NCI-H2171 treated with DMSO at 0.1 percent for 48 hours (cell line): ENCODE results near the gene CNOT4.
"Not testable (repeated sequence)": the region's sequence is repeated elsewhere in the genome, so short reads cannot be mapped to it uniquely, and the experiment has no call there.

Experiments
- DNase-seq: peaks from one replicate; lab custom pipeline; 2025; lab: John Stamatoyannopoulos, UW

The CNOT4 gene

DNA sequence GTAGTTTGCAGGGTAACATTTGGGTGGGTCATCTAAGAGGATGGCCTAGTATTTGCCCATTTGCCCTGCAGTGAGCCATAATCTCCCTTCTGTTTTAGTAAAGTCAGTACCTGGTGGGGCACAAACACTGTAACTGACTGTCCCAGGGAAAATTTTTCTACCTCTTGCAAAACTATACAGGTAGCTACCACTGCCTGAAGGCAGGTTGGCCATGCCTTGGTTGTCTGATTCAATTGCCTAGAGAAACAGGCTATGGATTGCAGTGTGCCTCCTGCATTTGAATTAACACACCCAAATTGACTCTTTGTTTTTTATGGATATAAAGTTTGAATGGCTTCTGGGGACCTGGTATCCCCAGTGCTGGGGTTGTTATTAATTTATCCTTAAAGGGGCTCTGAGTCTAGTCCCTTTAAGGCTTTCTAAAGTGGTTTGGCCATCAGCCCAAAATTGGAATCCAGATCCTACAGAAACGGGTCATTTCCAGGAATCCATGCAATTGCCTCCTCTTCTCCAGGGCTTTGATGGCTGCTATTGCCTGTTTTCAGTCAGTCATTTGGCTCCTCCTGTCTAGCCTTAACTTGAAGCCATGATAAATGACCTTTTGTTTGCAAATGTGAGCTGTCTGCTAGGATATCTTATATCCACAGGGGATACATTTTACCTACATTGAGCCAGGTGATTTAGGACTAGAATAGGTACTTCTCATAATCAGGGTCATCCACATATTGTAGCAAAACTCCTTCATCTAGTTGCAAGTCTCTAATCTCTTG lies 187.1 kb downstream of the CNOT4 start:
- no peak for DNase-seq

DNA sequence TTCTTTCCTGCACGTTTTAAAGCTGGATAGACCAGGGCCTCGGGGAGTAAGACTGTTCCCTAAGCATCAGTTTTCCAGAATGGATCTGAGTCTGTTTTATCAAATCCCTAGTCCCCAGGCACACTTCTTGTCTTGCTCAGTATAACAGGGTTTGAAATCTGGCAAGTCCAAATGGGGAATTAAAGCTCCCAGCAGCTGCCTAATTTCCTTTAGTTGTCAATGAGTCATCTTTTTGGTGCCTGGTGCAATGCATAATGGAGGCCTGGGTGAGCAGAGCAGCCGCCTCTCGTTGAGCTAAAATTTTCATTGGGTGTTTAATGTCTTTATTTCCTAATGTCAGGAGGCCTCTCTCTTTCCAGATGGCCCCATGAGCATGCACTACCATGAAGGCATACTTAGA lies 188.3 kb downstream of the CNOT4 start:
- DNase-seq, result peak; percentile 8

DNA sequence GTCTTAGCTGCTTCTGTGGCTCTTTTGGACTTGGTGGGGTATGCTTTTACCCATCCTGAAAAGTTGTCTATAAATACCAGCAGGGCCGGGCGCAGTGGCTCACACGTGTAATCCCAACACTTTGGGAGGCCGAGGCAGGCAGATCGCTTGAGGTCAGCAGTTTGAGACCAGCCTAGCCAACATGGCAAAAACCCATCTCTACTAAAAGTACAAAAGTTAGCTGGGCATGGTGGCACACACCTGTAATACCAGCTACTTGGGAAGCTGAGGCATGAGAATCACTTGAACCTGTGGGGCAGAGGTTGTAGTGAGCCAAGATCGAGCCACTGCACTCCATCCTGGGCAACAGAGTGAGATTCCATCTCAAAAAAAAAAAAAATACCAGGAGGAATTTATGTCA lies 188.9 kb downstream of the CNOT4 start:
- DNase-seq, result not testable (repeated sequence)

DNA sequence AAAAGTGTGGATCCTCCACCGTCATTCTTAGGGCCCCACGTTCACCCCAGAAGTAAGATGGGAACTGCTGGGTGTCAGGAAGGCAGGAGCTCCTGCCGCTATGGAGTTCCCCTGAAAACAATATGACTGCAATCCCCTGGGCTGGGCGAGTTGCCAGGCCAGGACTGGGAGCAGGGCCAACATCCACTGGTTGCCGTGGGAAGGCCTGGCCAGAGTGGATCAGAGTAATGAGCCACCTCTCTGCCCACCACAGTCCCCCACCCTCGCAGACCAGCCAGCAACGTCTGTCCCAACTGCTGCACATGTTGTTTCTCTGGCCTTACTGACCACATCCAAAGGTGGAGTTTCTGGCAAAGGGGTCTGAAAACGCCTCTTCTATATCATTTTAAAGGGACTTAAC lies 189.6 kb downstream of the CNOT4 start:
- DNase-seq, result peak; percentile 13

DNA sequence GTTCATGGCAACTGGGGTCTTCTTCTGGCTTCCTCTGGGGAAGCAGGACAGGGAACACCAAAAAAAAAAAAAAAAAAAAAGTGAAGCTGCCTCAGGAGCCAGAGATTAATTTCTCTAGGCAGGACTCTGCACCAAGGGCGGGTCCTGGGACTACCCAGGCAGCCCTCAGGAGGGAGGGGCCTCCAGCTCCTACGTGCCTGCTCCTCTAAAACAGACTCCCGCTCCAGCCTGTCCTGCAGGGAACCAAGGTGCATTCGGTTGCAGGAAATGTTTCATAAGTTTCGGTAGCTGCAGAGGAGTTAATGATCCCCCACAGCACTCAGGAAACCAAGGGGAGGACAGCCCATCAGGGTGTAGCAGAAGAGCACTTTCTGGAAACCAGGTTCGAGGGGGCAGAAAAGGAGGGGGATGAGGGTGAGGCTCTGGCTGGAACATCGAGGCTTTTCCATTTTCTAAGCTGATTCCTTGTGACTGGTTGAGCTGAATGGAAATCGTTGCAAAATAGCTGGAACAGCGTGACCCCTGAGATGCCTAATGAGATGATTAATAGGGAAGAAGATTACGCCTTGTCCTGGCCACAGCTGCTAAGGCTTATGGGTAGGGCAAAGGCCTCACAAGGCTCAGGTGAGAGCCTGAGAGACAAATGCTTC lies 192.1 kb downstream of the CNOT4 start:
- no peak for DNase-seq

DNA sequence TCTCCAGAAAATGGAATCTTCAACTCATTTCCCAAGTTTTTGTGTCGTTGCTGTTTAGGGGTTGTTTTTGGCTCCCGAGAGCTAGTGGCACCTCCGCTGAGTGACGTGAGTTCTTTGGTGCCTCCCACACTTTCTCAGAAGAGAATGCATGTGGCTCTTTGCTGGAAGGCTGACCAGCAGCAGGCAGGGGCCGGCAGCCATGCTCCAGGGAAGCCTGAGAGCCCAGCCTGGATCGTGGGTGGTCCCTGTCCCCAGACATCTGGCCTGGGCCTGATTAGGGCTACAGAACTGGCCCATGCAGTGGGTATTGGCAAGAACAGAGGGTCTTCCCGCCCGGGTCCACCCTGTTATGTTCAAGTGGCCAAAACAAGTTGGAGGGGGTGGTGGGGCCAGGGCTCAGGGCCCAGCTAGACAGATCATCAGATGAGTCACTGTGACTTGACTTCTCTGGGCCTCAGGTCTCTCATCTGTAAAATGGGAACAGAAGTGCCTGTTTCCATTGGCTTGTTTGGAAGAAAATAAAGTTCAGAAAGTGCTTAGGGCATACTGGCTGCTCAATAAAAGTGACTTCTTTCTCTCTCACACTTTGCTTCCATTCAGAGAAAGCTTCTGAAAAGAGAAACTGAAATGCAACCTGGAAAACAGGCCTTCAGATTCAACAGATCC lies 193.1 kb downstream of the CNOT4 start:
- no peak for DNase-seq

DNA sequence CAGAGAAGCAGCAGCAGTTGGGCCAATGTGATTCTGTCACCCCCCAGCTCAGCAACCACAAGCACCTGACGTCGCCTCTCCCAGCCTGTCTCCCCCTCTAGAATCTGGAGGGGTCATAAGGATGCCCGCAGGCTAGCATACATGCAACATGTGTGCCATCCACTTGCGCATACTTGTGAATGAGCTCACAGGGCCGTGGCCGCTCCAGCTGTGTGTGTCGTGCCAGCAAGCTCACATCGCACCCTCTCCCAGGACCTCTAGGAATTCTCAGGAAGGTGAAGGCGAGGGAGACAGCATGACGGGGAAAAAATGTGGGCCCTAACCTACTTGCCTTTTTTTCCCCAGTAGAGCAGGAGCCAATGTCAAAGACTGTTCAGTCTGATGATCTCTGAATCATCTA lies 195.9 kb downstream of the CNOT4 start:
- no peak for DNase-seq
